Colonic mucosa (tissue), 4 donors: Measurements from ENCODE around the gene ZMAT1. TPM values are rescaled to one million over a fixed set of nuclear protein-coding genes. Genes with fewer than 3 reads are reported as not detected.
"Not testable (repeated sequence)": the region's sequence is repeated elsewhere in the genome, so short reads cannot be mapped to it uniquely, and the experiment has no call there.

ENCODE experiments used
- DNase-seq: peaks from one replicate; pipeline ENCODE4 v3.0.0-alpha.2; 2020
- H3K27ac ChIP-seq: fragments of 200-600 bp; one replicate; pipeline ENCODE4 v1.8.0; 2021
- H3K27me3 ChIP-seq: fragments of 200-600 bp; one replicate; pipeline ENCODE4 v1.8.0; 2021
- H3K36me3 ChIP-seq: fragments of 200-600 bp; one replicate; pipeline ENCODE4 v1.8.0; 2021
- H3K4me1 ChIP-seq: fragments of 200-600 bp; one replicate; pipeline ENCODE4 v1.8.0; 2021; ENCODE audit warnings: mild to moderate bottlenecking
- H3K4me3 ChIP-seq: fragments of 200-600 bp; one replicate; pipeline ENCODE4 v1.8.0; 2021
- H3K9ac ChIP-seq, 2 donors: one replicate each; pipeline ENCODE4 v1.7.0; 2013; ENCODE audit warnings: control low read depth in 2 of 2, low read depth in 2 of 2, low read length in 2 of 2
- H3K9me3 ChIP-seq: fragments of 200-600 bp; one replicate; pipeline ENCODE4 v1.8.0; 2021
- intact Hi-C: fragments of 100-400 bp; cut with DNase I; formaldehyde crosslinking; loops from one replicate; pipeline ENCODE4 v1.14.1; 2022
- total RNA-seq, 2 donors: library from RNA; stranded (reverse); fragmentation: NEBNext Ultra II Directional in 1 of 2; extraction: Animal tissue kit (Norgen Biotek cat#: 25700) in 1 of 2; gene quantifications; one replicate each; pipeline ENCODE4 v1.2.1, GENCODE V29; 2021
- TF ChIP-seq, protein P1 (sequence below): fragments of 200-600 bp; IDR thresholded peaks from one replicate; pipeline ENCODE4 v1.8.0; 2022; ENCODE audit warnings: antibody characterized with exemption, mild to moderate bottlenecking
- donor health status: healthy.
- donor health status: DM: no; HTN: no; CAD: no.
- donor health status: DM: no; HTN: no; CAD: no.

ZMAT1 gene
- total RNA-seq, result 1 to 10 TPM; 1.2 to 1.6 TPM

DNA sequence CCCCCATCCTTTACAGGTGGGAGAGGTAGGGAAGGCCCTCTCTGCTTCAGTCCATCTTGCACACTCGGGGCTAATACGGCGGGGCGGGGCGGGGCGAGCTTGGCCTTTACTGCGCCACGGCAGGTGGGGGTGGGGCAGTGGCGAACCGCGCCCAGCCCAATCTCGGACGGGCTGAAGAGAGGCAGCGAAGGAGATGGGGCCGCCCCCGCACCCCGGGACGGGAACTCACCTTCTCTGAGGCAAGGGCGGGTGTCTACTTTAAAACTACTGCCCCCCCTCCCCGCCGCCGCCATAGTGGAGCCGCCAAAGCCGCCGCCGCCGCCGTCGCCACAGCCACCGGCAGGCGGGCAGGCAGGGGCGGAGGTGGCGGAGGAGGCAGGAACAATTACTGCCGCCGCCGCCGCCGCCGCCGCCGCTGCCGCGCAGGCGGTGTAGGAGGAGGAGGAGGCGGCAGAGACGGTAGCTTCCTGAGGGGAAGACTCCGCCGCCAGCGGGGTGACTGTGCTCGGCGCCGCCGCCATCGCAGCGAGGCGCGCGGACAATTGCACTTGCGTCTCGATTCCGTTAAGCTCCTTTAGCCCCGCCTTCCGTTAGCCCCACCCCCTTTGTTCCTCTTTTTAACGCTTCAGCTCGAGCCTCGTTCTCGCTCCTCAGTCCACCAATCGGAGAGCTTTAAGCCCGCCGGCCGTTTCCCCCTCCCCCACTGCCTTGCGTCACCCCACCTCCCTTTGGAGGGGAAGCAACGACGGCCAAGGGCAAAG is at the start of gene ZMAT1:
ZMAT1 (minus strand) TSS at position 540 of the 761 bp plus-strand sequence; CDS start at position 521, 19 bp downstream.
- Histone ChIP-seq H3K27me3 (no peaks in the 10 kb centered on the region), H3K4me3 (peak within 1 kb of the TSS; percentile 46), H3K4me1 (no peaks in the 10 kb centered on the region), H3K36me3 (no peaks in the 10 kb centered on the region), H3K9ac (peak within 1 kb of the TSS in 1 of 2 donors; percentile 53), H3K27ac (peak within 1 kb of the TSS; percentile 80), H3K9me3 (no peaks in the 10 kb centered on the region)
- DNase-seq, result peak; percentile 91
- TF ChIP-seq, protein P1, sequence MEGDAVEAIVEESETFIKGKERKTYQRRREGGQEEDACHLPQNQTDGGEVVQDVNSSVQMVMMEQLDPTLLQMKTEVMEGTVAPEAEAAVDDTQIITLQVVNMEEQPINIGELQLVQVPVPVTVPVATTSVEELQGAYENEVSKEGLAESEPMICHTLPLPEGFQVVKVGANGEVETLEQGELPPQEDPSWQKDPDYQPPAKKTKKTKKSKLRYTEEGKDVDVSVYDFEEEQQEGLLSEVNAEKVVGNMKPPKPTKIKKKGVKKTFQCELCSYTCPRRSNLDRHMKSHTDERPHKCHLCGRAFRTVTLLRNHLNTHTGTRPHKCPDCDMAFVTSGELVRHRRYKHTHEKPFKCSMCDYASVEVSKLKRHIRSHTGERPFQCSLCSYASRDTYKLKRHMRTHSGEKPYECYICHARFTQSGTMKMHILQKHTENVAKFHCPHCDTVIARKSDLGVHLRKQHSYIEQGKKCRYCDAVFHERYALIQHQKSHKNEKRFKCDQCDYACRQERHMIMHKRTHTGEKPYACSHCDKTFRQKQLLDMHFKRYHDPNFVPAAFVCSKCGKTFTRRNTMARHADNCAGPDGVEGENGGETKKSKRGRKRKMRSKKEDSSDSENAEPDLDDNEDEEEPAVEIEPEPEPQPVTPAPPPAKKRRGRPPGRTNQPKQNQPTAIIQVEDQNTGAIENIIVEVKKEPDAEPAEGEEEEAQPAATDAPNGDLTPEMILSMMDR, result no peak
- intact Hi-C loops, result no loop called here

DNA sequence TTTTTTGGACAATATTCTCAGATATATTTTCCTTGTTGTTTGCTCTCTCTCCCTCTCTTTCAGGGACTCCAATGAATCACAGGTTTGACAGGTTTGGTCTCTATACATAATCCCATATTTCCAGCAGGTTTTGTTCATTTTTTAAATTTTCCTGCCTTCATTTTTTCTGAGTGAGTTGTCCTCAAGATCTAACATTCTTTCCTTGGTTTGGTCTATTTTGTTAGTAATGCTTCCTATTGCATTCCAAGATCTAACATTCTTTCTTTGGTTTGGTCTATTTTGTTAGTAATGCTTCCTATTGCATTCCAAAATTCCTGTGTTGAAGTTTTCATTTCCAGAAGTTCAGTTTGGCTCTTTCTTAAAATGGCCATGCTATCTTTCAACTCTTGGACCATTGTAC is 45.3 kb upstream of the ZMAT1 start:
- intact Hi-C loops, result no loop called here
- TF ChIP-seq, protein P1, result no peak
- Histone ChIP-seq H3K9me3 (no peaks in the 10 kb centered on the region), H3K9ac (no peak overlapping the region), H3K4me3 (no peak overlapping the region), H3K36me3 (no peaks in the 10 kb centered on the region), H3K4me1 (no peaks in the 10 kb centered on the region), H3K27ac (no peak overlapping the region), H3K27me3 (no peaks in the 10 kb centered on the region)
- DNase-seq, result no peak

GRCh38 chrX:101973066-101973465 is 41.2 kb upstream of the ZMAT1 start:
- Histone ChIP-seq H3K9ac (no peak overlapping the region), H3K9me3 (no peaks in the 10 kb centered on the region), H3K4me3 (no peak overlapping the region), H3K4me1 (no peaks in the 10 kb centered on the region), H3K27me3 (no peaks in the 10 kb centered on the region), H3K27ac (no peak overlapping the region), H3K36me3 (no peaks in the 10 kb centered on the region)
- TF ChIP-seq, protein P1, result no peak
- no peak for DNase-seq
- intact Hi-C loops, result no loop called here

- H3K9ac ChIP-seq, H3K9me3 ChIP-seq, H3K4me1 ChIP-seq, H3K27me3 ChIP-seq, DNase-seq, intact Hi-C loops, H3K27ac ChIP-seq, H3K4me3 ChIP-seq, H3K36me3 ChIP-seq: not testable (repeated sequence)
Measured at GRCh38 chrX:101964923-101965539, 33.2 kb upstream of the ZMAT1 start.

- H3K9me3 ChIP-seq, result no peaks in the 10 kb centered on the region
- H3K36me3 ChIP-seq, result no peaks in the 10 kb centered on the region
- intact Hi-C loops, result no loop called here
- no peak for DNase-seq
- no peaks in the 10 kb centered on the region for H3K27me3 ChIP-seq
- TF ChIP-seq, protein P1, result no peak
- no peak overlapping the region for H3K9ac ChIP-seq
- H3K27ac ChIP-seq, result no peak overlapping the region
- no peak overlapping the region for H3K4me3 ChIP-seq
- no peaks in the 10 kb centered on the region for H3K4me1 ChIP-seq
Measured at GRCh38 chrX:101958139-101958538, 26.3 kb upstream of the ZMAT1 start.

DNA sequence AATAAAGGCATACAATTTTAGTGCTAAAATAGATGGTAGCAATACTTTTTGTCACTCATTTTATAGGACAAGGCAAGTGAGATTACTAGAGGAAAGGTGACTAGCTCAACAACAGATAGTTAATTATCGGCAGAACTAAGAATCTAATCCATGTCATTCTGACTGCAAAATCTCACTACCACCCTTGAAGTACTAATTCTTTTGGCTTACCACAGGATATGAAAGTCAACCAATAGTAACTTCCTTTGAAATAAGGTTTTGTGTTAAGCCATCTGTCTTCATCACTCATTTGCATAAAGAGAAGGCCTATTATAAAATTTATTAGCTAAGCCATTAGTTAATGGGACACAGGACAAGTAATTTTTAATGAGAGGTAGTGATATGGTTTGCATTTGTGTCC is 25.3 kb upstream of the ZMAT1 start:
- H3K36me3 ChIP-seq, result no peaks in the 10 kb centered on the region
- H3K27ac ChIP-seq, result no peak overlapping the region
- TF ChIP-seq, protein P1, result no peak
- no peaks in the 10 kb centered on the region for H3K4me1 ChIP-seq
- no peak overlapping the region for H3K4me3 ChIP-seq
- no peaks in the 10 kb centered on the region for H3K27me3 ChIP-seq
- H3K9me3 ChIP-seq, result no peaks in the 10 kb centered on the region
- intact Hi-C loops, result no loop called here
- H3K9ac ChIP-seq, result no peak overlapping the region
- DNase-seq, result no peak
